OCI-M2 (cell line): ENCODE results near the gene ZNF521.

Experiments
- DNase-seq: peaks from one replicate; lab custom pipeline; 2025; ENCODE audit not compliant: unreplicated experiment; lab: John Stamatoyannopoulos, UW

Gene ZNF521

DNA sequence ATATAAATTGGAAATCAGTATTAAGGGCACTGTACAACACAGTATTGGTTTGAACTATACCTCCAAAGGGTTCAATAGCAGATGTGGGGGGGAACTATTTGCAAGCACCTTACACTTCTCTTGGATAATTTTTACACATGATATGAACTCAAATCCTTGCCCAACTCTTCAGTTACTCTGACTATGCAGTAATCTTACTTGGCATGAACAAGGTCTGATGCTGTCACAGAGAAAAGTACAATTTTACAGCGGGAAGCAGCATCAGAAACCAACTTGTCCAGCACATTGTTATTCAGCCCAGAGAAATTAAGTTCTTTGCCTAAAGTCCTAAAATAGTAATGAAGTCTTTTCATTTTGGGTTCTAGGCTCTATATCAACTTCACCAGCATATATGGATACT is 98.2 kb downstream of the ZNF521 start:
- no peak for DNase-seq

DNA sequence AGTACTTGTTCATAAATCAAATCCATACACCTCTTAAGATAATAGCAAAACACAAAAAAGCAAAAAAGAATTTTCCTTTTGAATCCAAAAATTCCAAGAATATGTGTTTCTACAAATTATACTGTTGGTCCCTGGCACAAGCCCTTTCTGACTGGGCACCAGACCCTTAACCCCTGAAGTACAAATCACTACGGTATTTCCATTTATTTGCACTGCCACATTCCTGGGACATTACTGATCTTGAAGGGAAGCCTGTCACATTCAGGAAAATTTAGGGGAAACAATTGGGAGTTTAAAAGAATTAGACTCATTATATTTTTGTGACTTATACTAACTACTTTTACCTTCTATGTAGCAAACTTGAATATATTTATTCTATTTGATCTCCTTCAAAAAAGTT is 98.8 kb downstream of the ZNF521 start:
- DNase-seq = no peak

DNA sequence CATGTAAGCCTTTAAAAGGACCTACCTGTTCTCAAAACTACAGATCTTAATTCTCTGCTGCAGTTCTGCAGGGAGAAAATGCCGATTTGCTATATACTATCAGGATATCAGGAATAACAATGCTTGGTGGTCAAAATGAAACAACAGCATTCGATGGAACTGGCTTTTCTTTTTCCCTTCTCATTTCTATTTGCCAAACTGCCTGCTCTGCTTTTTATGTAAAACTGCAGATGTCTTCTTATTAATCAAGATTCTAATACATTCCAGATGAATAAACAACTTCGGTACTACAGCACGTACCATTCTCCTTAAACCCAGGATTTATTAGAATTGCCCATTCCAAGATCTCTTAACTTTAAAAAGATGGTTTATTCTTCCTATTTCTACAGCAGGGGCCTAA is 100.9 kb downstream of the ZNF521 start:
- DNase-seq = no peak

DNA sequence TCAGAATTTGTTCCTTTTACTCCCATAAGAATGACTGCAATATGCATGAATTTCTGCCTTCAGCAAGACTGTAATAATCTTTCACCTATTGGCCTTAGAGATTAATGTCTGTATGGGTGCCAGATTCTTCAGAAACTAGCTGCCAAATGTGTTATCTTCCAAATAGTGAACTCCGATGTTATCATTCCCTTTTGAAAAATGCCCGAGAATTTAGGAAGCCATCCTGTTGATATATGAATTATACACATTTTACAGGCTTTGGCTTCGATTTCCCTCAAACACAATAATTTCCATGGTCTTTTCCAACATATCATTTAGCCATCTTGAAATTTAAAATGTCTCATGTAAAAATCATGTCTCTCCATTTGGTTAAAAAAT is 101.5 kb downstream of the ZNF521 start:
- DNase-seq = no peak

DNA sequence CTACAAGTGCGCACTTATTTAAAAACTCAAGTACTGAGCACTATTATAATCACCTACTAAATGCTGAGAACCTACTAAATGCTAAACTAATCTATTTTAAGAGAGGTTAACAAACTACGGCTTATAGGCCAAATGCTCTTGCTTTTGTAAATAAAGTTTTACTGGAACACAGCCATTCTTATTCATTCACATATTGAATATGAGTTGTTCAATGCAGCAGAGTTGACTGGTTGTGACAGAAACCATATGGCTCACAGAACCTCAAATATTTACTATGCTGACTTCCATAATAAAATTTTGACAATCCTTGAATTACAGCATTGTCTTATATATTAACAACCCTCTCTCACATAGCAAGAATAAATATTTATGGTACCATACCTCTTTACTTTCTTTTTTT is 103.2 kb downstream of the ZNF521 start:
- no peak for DNase-seq

DNA sequence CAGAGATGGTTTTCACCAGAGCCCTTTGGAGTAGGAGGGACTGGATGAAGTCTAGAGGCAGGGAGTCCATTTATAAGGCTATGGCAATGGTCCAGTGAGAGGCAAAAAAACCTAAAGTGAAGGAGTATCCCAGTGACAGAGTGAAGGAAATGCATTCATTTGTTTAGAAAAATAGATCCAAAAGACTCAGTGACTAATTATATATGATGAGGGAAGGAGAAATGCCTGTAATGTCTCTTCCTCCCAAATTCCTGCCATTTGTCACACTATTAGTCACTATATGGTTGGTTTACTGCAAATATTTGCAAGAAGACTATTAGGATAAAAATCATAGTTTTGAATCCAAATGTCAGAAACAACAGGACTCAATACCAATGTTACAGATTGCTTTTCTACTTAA is 104.2 kb downstream of the ZNF521 start:
- DNase-seq = no peak

DNA sequence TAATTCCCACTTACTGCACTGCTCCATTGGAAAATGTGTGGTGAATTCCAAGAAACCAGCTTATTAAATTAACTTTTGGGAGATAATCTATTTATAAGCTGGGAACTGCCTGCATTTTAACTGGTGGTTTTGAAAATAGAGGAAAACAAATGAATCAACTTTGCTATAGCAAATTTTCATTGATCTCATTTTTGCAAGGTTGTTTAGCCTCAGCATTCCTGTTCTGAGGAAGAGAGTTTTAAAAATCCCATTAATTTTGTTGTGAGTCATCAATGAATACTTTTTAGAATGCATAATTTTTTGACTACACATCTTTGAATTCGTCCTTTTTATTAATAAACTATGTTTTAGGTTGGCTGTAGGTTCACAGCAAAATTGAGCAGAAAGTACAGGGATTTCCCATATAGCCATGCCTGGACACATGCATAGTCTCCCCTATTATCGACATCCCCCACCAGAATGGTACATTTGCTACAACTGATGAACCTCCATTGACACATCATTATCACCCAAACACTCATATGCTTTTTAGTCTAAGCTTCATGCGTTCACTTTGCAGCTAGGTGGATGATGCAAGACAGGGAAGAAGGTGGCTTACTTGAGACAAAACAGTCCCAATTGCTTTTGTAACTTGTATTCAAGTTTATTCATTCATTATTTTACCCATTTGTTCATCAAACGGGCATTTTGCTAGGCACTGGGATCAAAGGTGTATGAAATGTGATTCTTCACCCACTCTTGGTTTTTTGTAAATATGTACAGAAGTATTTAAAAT is 106.9 kb downstream of the ZNF521 start:
- no peak for DNase-seq

DNA sequence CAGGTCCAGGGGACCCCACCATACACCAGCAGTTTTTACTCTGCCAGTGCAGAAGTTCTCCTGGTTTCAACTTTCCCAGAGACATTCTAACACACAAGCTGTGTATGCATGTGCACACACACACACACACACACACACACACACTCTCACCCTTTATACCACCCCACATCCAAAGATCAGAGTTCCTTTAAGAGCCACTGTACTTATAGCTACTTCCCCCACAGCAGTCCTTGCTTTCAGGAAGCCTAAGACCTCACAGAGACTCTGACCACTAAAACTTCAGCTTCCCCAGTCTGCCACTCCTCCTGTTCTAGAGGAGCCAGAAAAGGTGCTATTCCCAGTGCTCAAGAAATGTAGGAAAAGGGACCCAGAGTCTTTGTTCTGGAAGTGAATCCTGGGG is 107.8 kb downstream of the ZNF521 start:
- no peak for DNase-seq

DNA sequence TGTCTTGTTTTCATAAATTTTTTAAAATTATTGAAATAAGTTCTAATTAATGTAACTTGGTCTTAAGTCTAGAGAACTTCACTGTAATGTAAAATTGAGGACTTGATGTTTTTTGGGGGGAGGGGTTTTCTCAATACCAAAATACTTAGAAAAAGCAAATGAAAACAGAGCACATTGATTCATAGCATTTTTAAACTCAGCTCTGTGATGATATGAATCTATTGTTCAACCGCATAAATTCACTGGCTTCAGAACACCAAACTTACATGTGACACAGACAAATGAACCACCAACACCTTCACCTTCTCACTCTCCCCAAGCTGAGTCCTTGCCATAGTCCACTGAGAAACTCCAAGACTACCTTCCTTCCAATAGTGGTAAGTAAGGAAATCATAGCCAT is 108.2 kb downstream of the ZNF521 start:
- DNase-seq = no peak

DNA sequence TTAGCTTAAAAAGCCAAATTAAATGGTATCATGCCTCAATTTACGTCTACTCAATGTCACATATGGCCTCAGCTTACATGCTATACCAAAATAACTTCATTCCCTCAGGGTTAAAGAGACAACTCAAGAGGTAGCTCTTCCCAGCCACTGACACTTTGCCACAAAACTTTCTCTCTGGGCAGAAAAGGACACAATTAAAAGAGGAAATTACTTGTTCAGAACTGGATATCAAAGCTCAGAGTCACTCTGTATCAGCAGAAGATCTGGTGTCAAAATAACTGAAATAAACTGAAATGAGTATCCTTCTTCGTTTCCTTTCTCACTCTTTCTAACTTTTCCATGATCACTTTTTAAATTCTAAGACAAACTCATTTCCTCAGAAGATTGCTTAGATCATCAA is 108.7 kb downstream of the ZNF521 start:
- DNase-seq = no peak

DNA sequence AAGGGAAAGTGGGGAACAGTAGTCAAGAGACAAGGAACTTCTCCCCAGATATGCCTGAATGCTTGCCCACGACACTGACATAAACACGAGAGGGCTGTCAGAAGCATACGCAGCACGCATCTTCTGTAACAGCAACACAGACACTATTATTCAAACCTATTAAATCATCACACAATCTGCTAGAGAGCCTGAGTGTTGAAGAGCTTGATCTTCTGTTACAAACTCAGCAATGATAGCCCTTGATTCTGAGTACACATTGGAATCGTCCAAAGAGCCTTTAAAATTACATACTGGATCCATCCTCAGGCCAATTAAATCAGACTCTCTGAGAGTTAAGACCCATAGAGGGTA is 111.6 kb downstream of the ZNF521 start:
- no peak for DNase-seq

DNA sequence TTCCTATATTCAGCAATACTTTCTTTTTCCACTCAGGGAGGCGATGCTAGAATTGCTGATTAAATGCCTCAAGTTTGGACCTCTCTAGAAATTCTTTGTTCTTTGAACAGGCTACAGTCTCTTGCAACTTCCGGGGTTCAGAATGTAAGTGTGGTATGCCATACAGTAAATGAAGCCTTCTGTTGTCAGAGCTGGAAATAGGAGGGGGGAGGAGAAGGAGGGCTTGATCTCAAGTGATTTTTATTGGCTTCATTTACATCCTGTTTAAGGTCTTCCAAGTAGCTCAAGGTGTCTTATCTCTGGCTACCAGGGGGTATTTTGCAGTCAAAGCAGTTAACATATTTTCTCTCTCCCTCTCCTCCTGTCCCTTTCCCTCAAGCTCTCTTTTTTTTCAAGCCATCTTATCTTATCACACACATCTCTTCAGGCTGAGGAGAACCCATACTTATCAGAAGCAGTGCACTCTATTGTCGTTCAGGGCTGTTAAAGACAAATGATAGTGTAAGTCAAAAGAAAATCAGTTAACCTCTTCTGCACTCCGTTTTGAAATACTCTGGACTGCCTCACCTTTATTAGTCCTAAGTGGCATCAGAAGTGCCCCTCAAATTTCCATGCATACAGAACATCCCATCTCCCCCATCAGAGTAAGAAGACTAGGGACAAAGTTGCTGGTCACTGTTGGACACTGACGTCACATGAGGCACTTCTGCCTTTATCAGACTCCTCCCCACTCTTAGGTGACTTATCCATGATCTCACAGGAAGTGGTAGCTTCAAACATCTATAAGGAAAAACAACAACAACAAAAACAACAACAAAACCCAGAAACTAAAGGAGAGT is 112.2 kb downstream of the ZNF521 start:
- peak; percentile 28 for DNase-seq

DNA sequence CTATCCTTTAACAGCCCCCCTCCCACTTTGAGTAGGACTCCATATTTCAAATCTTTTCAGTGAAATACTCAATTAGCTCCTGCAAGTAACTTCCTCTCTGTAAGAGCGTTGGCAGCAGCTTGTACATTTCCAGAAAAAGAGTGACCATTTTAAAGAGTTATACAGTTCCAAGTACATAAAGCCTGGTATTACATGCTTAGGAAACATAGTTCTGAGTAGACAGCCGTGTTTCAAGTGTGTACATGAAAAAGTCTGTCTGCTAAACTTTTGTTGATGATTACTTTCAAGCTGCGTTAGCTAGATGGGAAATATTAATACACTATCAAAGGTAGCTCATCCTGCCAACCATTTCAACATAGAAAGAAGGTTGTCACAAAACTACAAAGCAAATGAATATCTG is 112.8 kb downstream of the ZNF521 start:
- DNase-seq = peak; percentile 28

DNA sequence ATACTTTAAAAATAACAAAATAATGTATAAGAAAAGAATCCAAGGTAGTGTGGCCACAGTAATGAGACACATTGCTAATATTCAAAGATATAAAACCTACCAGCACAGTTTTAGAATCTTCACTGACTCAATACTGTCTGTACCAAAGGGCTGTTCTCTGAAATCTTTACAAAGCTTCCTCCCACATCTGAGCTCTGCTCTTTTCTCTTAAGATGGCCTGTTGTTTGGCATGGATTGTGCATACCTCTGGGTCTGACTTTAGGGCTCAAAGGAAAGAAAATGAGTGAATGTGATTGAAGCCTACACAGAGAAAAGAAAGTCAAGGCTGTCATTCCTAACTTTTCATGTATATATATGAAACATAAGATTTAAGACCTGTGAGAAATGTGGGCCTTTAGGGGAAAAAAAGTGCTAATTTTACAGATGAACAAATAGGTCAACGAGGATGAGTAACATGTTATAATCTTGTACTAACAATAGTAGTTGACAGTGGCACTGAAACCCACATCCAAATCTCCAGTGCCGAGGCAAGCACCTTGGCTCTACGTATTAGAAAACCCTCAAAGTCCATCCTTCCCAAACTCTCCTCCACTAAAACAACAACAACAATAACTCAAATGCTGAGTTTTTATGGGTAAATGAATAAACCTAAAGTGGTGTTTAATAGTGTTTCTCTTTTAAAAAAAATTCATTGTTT is 114.2 kb downstream of the ZNF521 start:
- no peak for DNase-seq

DNA sequence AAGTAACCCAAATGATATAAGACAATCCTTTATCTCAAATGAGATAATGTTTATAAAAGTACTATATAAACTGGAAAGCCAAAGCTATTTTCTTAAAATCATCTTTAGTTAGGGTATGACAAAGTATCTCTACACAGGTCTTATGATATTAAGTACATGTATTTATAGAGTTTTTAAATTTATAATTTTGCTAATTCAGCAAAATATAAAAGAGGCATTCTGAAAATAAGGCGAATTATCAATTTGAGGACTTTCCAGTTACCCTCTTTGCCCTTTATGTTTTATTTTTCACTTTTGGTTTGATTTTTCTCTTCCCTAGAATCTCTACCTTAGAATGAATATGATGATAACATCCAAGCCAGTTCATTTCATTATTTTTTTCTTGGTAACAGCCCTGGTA is 115.2 kb downstream of the ZNF521 start:
- no peak for DNase-seq

DNA sequence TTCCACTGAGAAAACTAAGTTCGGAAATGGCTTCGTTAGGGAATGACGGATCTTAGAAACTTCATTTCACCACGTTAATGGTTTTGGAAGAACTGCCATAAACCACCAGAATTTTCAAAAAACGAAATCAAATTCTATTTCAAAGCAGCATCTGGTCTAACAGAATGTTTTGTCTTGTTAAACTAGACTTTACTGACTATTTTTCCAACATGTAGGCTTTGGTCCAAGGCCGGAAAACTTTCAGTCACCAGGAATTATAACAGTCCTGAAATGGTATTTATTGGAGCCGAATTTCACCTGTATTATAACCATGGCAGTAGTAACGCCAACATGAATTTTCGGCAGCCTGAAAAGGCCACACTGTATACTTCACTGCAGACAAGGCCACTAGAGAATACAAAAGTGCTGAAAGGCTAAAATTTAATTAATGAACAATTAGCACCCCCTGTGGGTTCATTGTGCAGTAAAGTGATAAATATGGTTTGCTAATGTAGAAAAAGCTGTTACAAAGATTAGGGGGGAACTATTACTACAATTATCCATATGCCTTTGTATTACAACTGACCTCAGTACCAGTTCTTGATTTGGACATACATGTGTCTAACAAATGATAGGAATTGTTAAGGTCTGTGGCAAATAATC is 116.4 kb downstream of the ZNF521 start:
- no peak for DNase-seq

DNA sequence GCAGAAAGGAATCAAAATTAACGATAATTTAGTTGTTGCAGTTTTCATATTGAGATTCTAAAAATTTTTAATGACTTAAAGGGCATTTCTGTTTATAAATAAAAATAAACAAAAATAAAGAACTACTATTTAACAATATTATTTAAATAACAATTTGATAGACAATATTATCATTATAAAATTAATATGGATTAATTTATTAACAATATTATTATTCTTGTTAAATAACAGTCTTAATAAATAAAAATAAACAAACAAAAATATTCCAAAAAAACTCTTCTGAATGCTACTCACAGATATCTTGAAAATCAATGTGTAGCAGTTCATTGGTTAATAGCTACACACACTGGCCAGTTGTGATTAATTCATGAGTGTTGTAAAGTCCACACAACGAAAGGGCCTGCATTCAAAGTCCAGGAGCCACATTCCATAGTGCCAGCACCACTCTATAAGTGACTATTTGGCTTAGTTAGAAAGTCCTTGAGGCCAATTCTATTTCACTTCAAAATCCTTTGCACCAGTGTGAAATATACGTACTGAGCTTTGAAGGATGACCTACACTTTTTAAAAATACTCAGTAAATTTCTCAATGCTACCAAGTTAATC is 117.1 kb downstream of the ZNF521 start:
- no peak for DNase-seq

DNA sequence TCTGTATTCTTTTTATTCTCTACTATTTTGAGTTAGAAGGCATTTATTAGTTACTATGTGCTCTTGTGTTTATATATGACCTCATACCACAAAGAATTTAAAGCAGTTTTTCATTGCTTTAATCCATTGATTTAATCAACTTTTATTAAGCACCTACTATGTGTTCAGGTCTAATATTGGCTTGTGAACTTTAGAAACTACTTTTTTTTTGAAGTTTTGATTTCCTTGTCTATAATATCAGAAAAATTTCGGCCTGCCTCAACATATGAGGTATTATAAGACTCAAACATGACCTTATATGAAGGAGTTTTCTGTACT is 117.7 kb downstream of the ZNF521 start:
- DNase-seq = no peak

DNA sequence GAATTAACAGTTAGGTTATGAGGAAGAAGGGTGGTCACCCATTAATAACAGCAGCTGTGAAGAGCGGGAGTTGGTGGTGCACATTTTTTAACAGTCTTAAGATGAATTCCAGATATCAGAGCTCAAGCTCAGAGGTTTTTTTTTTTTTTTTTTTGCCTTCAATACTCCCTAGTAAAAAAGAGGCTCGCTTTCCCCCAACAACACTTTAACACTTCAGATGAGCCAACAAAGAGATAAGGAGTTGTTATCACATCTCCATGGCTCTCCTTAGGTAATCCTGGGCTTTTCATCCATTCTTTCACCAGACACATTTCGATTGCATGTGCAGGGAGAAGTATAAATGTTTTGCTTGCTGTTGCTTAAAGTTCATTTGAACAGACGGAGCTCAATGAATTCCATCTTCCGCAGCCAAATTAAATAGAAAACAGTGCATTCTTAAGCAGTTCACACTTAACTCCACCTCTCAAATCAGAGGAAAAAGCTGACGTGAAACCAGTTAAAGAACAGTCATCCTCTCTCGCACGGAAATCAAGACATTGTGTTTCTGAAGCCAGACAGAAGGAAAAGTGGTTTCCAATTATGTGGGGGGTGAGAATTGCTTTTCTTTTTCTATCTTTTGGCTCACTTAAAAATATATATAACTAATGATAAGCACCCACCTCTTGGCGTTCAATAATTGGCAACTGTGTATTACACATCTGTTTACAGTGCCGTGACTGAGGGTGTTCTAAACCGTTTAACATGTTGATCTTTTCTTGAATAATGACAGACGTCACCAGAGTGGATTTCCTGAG is 118.2 kb downstream of the ZNF521 start:
- DNase-seq = no peak

DNA sequence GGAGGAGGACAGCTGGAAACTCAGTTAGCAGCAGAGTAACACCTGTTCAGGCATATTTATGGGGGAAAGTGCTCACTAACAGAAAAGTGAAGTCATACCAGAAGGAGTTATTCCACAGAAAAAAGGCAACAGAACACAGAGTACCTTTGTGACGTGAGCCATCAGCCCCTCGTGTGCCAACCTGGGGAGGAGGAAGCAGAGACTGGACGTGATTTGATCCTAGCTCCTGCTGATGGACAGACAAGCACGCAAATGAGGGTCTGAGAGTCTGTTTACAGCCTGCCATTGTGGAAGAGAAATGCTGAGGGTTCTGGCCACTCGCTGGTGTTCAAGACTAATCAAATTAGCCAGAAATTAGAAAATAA is 120.7 kb downstream of the ZNF521 start:
- DNase-seq = no peak
